K562 (cell line): ENCODE results near the gene LDLRAD1. TPM values are rescaled to one million over a fixed set of nuclear protein-coding genes. Genes with fewer than 3 reads are reported as not detected.

ENCODE experiments used
- ATAC-seq: fragments of 200-7000 bp; cut with Tn5 transposase; 3 replicates; pipeline ENCODE4 v1.9.1; 2020; ENCODE audit warnings: moderate library complexity
- BruUV-seq: library from RNA; stranded (reverse); fragments of 400-500 nt; replicated peaks from 2 replicates; lab custom pipeline; 2021; lab: Mats Ljungman, UMichigan
- CTCF ChIA-PET: fragments of 300-600 bp; formaldehyde crosslinking; extraction: SDS; loops from one replicate; lab custom pipeline; 2021; ENCODE audit warnings: low intra/inter-chr PET ratio; lab: Yijun Ruan, JAX
- POLR2A ChIA-PET: fragments of 300-600, 350-650 bp; sonication (Branson Sonifier 250); formaldehyde crosslinking; extraction: SDS; loops from one replicate; lab custom pipeline; 2021; ENCODE audit warnings: antibody characterized with exemption, inconsistent platforms; lab: Yijun Ruan, JAX
- DNase-seq, 4 experiments: peaks; one replicate each; pipeline versions ENCODE4 v3.0.0 to v3.0.0-alpha.2; 2011 to 2018; ENCODE audit warnings: low spot score in 3 of 4, mixed read lengths in 3 of 4; ENCODE audit errors: extremely low read depth in 1 of 4
- FAIRE-seq: peaks from 2 replicates; lab custom pipeline; 2011; peaks lifted over from hg19 to GRCh38; lab: Jason Lieb, UNC
- H2AFZ ChIP-seq: 2 replicates; pipeline ENCODE4 v1.6.0; 2011; ENCODE audit warnings: low read depth, low read length, control low read depth, inconsistent platforms
- H3K27ac ChIP-seq: fragments of 200-600 bp; 3 replicates; pipeline ENCODE4 v1.8.0; 2011; ENCODE audit warnings: low read depth, mild to moderate bottlenecking, control low read depth, inconsistent platforms, low read length, moderate library complexity, mixed read lengths; ENCODE audit errors: extremely low read depth
- H3K27me3 ChIP-seq, 2 experiments: fragments of 300-600 bp in 1 of 2; 2 replicates in 1 of 2; 3 replicates in 1 of 2; pipeline versions ENCODE4 v1.6.0 to v1.8.0; 2011; ENCODE audit warnings: inconsistent platforms in 2 of 2, low read length in 2 of 2, mild to moderate bottlenecking in 1 of 2, mixed read lengths in 1 of 2, moderate library complexity in 1 of 2; ENCODE audit not compliant: control insufficient read depth in 2 of 2, insufficient read depth in 2 of 2
- H3K36me3 ChIP-seq: fragments of 300-600 bp; 3 replicates; pipeline ENCODE4 v1.8.0; 2011; ENCODE audit warnings: mild to moderate bottlenecking, low read length, inconsistent platforms; ENCODE audit not compliant: control insufficient read depth, insufficient read depth
- H3K4me1 ChIP-seq, 2 experiments: fragments of 200-600 bp in 1 of 2; replicated peaks in 1 of 2; 2 replicates in 1 of 2; 3 replicates in 1 of 2; pipeline versions ENCODE4 v1.5.1 to v1.8.0; 2011; ENCODE audit warnings: inconsistent platforms in 2 of 2, low read length in 2 of 2, mild to moderate bottlenecking in 1 of 2, mixed read lengths in 1 of 2, moderate library complexity in 1 of 2; ENCODE audit not compliant: control insufficient read depth in 2 of 2, insufficient read depth in 2 of 2
- H3K4me2 ChIP-seq: 2 replicates; pipeline ENCODE4 v1.6.1; 2011; ENCODE audit warnings: low read length, control low read depth, inconsistent platforms, mixed read lengths; ENCODE audit not compliant: insufficient read depth
- H3K4me3 ChIP-seq: fragments of 200-600 bp; sonication (generic), shearing (Covaris generic); 2 replicates; pipeline ENCODE4 v1.5.1; 2016; ENCODE audit warnings: control low read depth, inconsistent platforms
- H3K79me2 ChIP-seq: fragments of 200-600 bp; 3 replicates; pipeline ENCODE4 v1.8.0; 2011; ENCODE audit warnings: low read length, inconsistent platforms; ENCODE audit not compliant: control insufficient read depth, insufficient read depth
- H3K9ac ChIP-seq, 2 experiments: 2 replicates each; pipeline versions ENCODE4 v1.6.0 to v1.6.1; 2011; ENCODE audit warnings: low read depth in 2 of 2, low read length in 2 of 2, control low read depth in 1 of 2, inconsistent platforms in 1 of 2, mild to moderate bottlenecking in 1 of 2, mixed read lengths in 1 of 2; ENCODE audit not compliant: insufficient read depth in 1 of 2
- H3K9me1 ChIP-seq: one replicate; pipeline ENCODE4 v1.6.0; 2011; ENCODE audit warnings: inconsistent platforms, mild to moderate bottlenecking, low read length, moderate library complexity; ENCODE audit not compliant: control insufficient read depth, insufficient read depth
- H3K9me3 ChIP-seq: replicated peaks from 2 replicates; pipeline ENCODE4 v1.5.1; 2011; ENCODE audit warnings: low read depth, low read length, inconsistent platforms; ENCODE audit not compliant: control insufficient read depth, insufficient read depth
- H4K20me1 ChIP-seq: replicated peaks from 2 replicates; pipeline ENCODE4 v1.6.1; 2011; ENCODE audit warnings: low read length, inconsistent platforms, mixed read lengths; ENCODE audit not compliant: control insufficient read depth, insufficient read depth
- GATAD2B ChIP-seq: fragments of 450-650 bp; IDR thresholded peaks from 2 replicates; pipeline ENCODE4 v1.6.1; 2017; ENCODE audit warnings: mild to moderate bottlenecking, borderline replicate concordance
- NFRKB ChIP-seq: fragments of 450-650 bp; IDR thresholded peaks from 2 replicates; pipeline ENCODE4 v1.6.1; 2016; ENCODE audit warnings: low read depth
- PML ChIP-seq: IDR thresholded peaks from 2 replicates; pipeline ENCODE4 v1.6.1; 2012; ENCODE audit warnings: low read length, inconsistent platforms
- SMARCB1 ChIP-seq: IDR thresholded peaks from 2 replicates; pipeline ENCODE4 v1.6.1; 2011; ENCODE audit warnings: improper control_type of control experiment, low read depth; ENCODE audit not compliant: insufficient read length
- TEAD4 ChIP-seq, 2 experiments: sonication (generic) in 1 of 2; formaldehyde crosslinking in 1 of 2; IDR thresholded peaks; 2 replicates each; pipeline versions ENCODE4 v1.6.1 to v1.8.0; 2012 to 2022; ENCODE audit warnings: borderline replicate concordance in 1 of 2, inconsistent platforms in 1 of 2, low read length in 1 of 2, mild to moderate bottlenecking in 1 of 2, missing genetic modification reagents in 1 of 2
- ZNF384 ChIP-seq: IDR thresholded peaks from 2 replicates; pipeline ENCODE4 v1.6.1; 2012; ENCODE audit warnings: low read depth, low read length, improper control_type of control experiment
- ZNF586 ChIP-seq: fragments of 450-650 bp; formaldehyde crosslinking; conservative IDR thresholded peaks from 2 replicates; pipeline ENCODE4 v1.4.0; 2020; ENCODE audit warnings: mild to moderate bottlenecking, moderate library complexity
- WGBS: fragments of 100-300 bp; shearing (Covaris generic); methylation state at CpG from one replicate; pipeline ENCODE4 v1.1.6; 2016; ENCODE audit warnings: low coverage, mixed read lengths; ENCODE audit not compliant: insufficient coverage; ENCODE audit errors: missing lambda C conversion rate; 5-methylcytosine and 5-hydroxymethylcytosine counted together
- in situ Hi-C: fragments of 300-500 bp; cut with MboI; formaldehyde crosslinking; loops from 4 replicates; pipeline ENCODE4 v1.15.0; 2018; ENCODE audit warnings: inconsistent platforms, mixed read lengths
- intact Hi-C: fragments of 100-400 bp; cut with micrococcal nuclease; formaldehyde crosslinking; loops from 2 replicates; pipeline ENCODE4 v1.14.2; 2022
- polyA plus RNA-seq, 8 experiments: library from polyadenylated mRNA; depleted of rRNA in 4 of 8; stranded (reverse) in 5 of 8; unstranded in 3 of 8; fragments of >200 nt; fragmentation: Nextera tagmentation in 2 of 8; fragmentation: Illumina TruSeq in 1 of 8; extraction: Ambion mirVana in 2 of 8; extraction: Trizol in 1 of 8; gene quantifications; 2 replicates each; pipeline versions ENCODE4 v1.2.1 to v1.2.3, GENCODE V29; 2011 to 2014; ENCODE audit warnings: inconsistent platforms in 1 of 8, missing spikeins in 1 of 8
- total RNA-seq, 7 experiments: library from RNA; depleted of rRNA in 6 of 7; stranded (reverse); fragments of >200 nt in 6 of 7; fragmentation: Illumina TruSeq in 2 of 7; extraction: Trizol in 2 of 7; gene quantifications; 2 replicates each; pipeline versions ENCODE4 v1.2.1 to v1.2.3, GENCODE V29; 2011 to 2021; ENCODE audit warnings: low replicate concordance in 1 of 7
- TF ChIP-seq, protein P1 (sequence below): fragments of 450-650 bp; IDR thresholded peaks from one replicate; pipeline ENCODE4 v1.6.1; 2018; ENCODE audit warnings: mild to moderate bottlenecking, moderate library complexity; ENCODE audit not compliant: partially characterized antibody

Gene LDLRAD1
- total and polyA plus RNA-seq, 9 of the 15 experiments (the other 6 are each of a cell fraction or from before 2014, with no cell fraction given) = not detected

GRCh38 chr1:54045496-54045895 is 27.5 kb upstream of the LDLRAD1 start:
- ChIA-PET CTCF (interaction anchor here (0.5 kb wide), 1 partner anchor 184 kb away, joined by 3 read pairs; no protein-coding TSS in a partner anchor), POLR2A (no interaction called here)
- H4K20me1 ChIP-seq = no peaks in the 10 kb centered on the region
- peaks cover 0 to 2% of the 10 kb centered on the region in 2 experiments; a peak in 3 of 5 replicates for H3K4me1 ChIP-seq
- no peaks in the 10 kb centered on the region for H3K9me3 ChIP-seq
- DNase-seq = no peak
- no peak overlapping the region for H3K27ac ChIP-seq
- no peak for ATAC-seq
- peaks cover 49% of the 10 kb centered on the region for H3K36me3 ChIP-seq
- intact Hi-C loops = no loop called here
- BruUV-seq = no TSS peak
- no peak for TF ChIP-seq TEAD4 (IDR thresholded peaks at IDR 0.05; ENCODE audit: low read length)
- no peak for TF ChIP-seq TEAD4 (CRISPR knock-in tag; IDR thresholded peaks at IDR 0.05; ENCODE audit: borderline replicate concordance)
- no peak for TF ChIP-seq SMARCB1
- TF ChIP-seq GATAD2B = no peak
- TF ChIP-seq NFRKB = no peak
- no peak for TF ChIP-seq ZNF586
- TF ChIP-seq, protein P1, sequence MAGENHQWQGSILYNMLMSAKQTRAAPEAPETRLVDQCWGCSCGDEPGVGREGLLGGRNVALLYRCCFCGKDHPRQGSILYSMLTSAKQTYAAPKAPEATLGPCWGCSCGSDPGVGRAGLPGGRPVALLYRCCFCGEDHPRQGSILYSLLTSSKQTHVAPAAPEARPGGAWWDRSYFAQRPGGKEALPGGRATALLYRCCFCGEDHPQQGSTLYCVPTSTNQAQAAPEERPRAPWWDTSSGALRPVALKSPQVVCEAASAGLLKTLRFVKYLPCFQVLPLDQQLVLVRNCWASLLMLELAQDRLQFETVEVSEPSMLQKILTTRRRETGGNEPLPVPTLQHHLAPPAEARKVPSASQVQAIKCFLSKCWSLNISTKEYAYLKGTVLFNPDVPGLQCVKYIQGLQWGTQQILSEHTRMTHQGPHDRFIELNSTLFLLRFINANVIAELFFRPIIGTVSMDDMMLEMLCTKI = no peak
- TF ChIP-seq PML = no peak
- TF ChIP-seq ZNF384 = no peak
- 83% methylated on average over 2 of the region's 2 CpGs for WGBS
- no peaks in the 10 kb centered on the region for H3K9me1 ChIP-seq
- no peaks in the 10 kb centered on the region for H3K27me3 ChIP-seq
- FAIRE-seq = no peak
- H3K9ac ChIP-seq = no peak overlapping the region
- H3K4me3 ChIP-seq = no peak overlapping the region
- in situ Hi-C loops = no loop called here
- H3K4me2 ChIP-seq = no peak overlapping the region
- H2AFZ ChIP-seq = no peak overlapping the region
- peaks cover 43% of the 10 kb centered on the region for H3K79me2 ChIP-seq
